Nephron progenitor cell (in vitro differentiated cells): ENCODE results near the gene TNFSF15.
"Not testable (repeated sequence)": the region's sequence is repeated elsewhere in the genome, so short reads cannot be mapped to it uniquely, and the experiment has no call there.

Experiments used
- DNase-seq: peaks from one replicate; pipeline ENCODE4 v3.0.0; 2021
- H3K27ac Mint-ChIP-seq: 2 replicates; pipeline ENCODE4 v1.8.0; 2021; ENCODE audit warnings: mild to moderate bottlenecking, moderate library complexity, mixed read lengths
- H3K27me3 Mint-ChIP-seq: 2 replicates; pipeline ENCODE4 v1.8.0; 2021; ENCODE audit warnings: mild to moderate bottlenecking, low read depth, mixed read lengths; ENCODE audit not compliant: poor library complexity
- H3K36me3 Mint-ChIP-seq: 2 replicates; pipeline ENCODE4 v1.8.0; 2021; ENCODE audit warnings: low read depth, mixed read lengths
- H3K4me1 Mint-ChIP-seq: 2 replicates; pipeline ENCODE4 v1.8.0; 2021; ENCODE audit warnings: mixed read lengths
- H3K4me3 Mint-ChIP-seq: 2 replicates; pipeline ENCODE4 v1.8.0; 2021; ENCODE audit warnings: mild to moderate bottlenecking, moderate library complexity, mixed read lengths
- H3K9me3 Mint-ChIP-seq: 2 replicates; pipeline ENCODE4 v1.8.0; 2021; ENCODE audit warnings: mild to moderate bottlenecking, moderate library complexity, mixed read lengths
- CTCF ChIP-seq: fragments of 200-600 bp; sonication (generic); IDR thresholded peaks from 2 replicates; pipeline ENCODE4 v1.5.0; 2021; ENCODE audit warnings: antibody characterized with exemption

TNFSF15 gene

GRCh38 chr9:114738581-114739316, 67.1 kb downstream of the TNFSF15 start:
- no peak overlapping the region for H3K27ac Mint-ChIP-seq
- no peaks in the 10 kb centered on the region for H3K9me3 Mint-ChIP-seq

GRCh38 chr9:114737847-114738246, 68.0 kb downstream of the TNFSF15 start:
- H3K4me1 Mint-ChIP-seq: no peaks in the 10 kb centered on the region
- H3K4me3 Mint-ChIP-seq: no peak overlapping the region
- no peak overlapping the region for H3K27ac Mint-ChIP-seq
- H3K27me3 Mint-ChIP-seq: peaks cover 12% of the 10 kb centered on the region
- no peaks in the 10 kb centered on the region for H3K9me3 Mint-ChIP-seq
- DNase-seq: no peak
- TF ChIP-seq CTCF: no peak
- no peaks in the 10 kb centered on the region for H3K36me3 Mint-ChIP-seq

More at GRCh38 chr9:114738581-114739316, 67.1 kb downstream of the TNFSF15 start:
- no peak overlapping the region for H3K4me3 Mint-ChIP-seq
- TF ChIP-seq CTCF: peak; percentile 88
- peak; percentile 67 for DNase-seq
- H3K36me3 Mint-ChIP-seq: no peaks in the 10 kb centered on the region
- no peaks in the 10 kb centered on the region for H3K4me1 Mint-ChIP-seq
- H3K27me3 Mint-ChIP-seq: peaks cover 12% of the 10 kb centered on the region

GRCh38 chr9:114737118-114737517, 68.7 kb downstream of the TNFSF15 start:
- Mint-ChIP-seq H3K9me3 (no peaks in the 10 kb centered on the region), H3K4me1 (no peaks in the 10 kb centered on the region), H3K27ac (no peak overlapping the region), H3K36me3 (no peaks in the 10 kb centered on the region), H3K4me3 (no peak overlapping the region), H3K27me3 (peaks cover 12% of the 10 kb centered on the region)
- no peak for TF ChIP-seq CTCF
- DNase-seq: no peak

GRCh38 chr9:114735704-114736103, 70.1 kb downstream of the TNFSF15 start:
- no peak for DNase-seq
- Mint-ChIP-seq H3K4me3 (no peak overlapping the region), H3K27me3 (peaks cover 12% of the 10 kb centered on the region), H3K9me3 (no peaks in the 10 kb centered on the region), H3K27ac (no peak overlapping the region), H3K4me1 (no peaks in the 10 kb centered on the region), H3K36me3 (no peaks in the 10 kb centered on the region)
- no peak for TF ChIP-seq CTCF

- H3K36me3 Mint-ChIP-seq, H3K27ac Mint-ChIP-seq, H3K4me1 Mint-ChIP-seq, DNase-seq, H3K9me3 Mint-ChIP-seq, H3K4me3 Mint-ChIP-seq: not testable (repeated sequence)
- H3K27me3 Mint-ChIP-seq: peaks cover 11% of the 10 kb centered on the region
Observed at GRCh38 chr9:114735139-114735538, 70.7 kb downstream of the TNFSF15 start.
